Peyer's patch (tissue), 4 donors: ENCODE data around the gene OXLD1. TPM values are rescaled to one million over a fixed set of nuclear protein-coding genes. Genes with fewer than 3 reads are reported as not detected.

ENCODE experiments used
- DNase-seq, 3 donors: peaks; one replicate each; pipeline ENCODE4 v3.0.0-alpha.2; 2017 to 2019
- H3K27ac ChIP-seq, 4 donors: fragments of 200-600 bp; sonication (generic); one replicate each; pipeline ENCODE4 v1.5.1; 2016 to 2019
- H3K27me3 ChIP-seq, 2 donors: fragments of 200-600 bp; sonication (generic); one replicate each; pipeline ENCODE4 v1.5.1; 2019
- H3K36me3 ChIP-seq, 3 donors: fragments of 200-600 bp; sonication (generic); one replicate each; pipeline ENCODE4 v1.5.1; 2016 to 2019
- H3K4me1 ChIP-seq, 4 donors: fragments of 200-600 bp; sonication (generic); one replicate each; pipeline ENCODE4 v1.5.1; 2016 to 2019
- H3K4me3 ChIP-seq, 4 donors: fragments of 200-600 bp; sonication (generic); 1 replicate in 3 of 4; 2 replicates in 1 of 4; pipeline ENCODE4 v1.5.1; 2016 to 2019; ENCODE audit warnings: mild to moderate bottlenecking in 1 of 4
- H3K9me3 ChIP-seq, 4 donors: fragments of 200-600 bp; sonication (generic); one replicate each; pipeline ENCODE4 v1.5.1; 2016 to 2019; ENCODE audit warnings: mild to moderate bottlenecking in 1 of 4
- CTCF ChIP-seq, 6 experiments: fragments of 450-650 bp in 4 of 6; fragments of 200-600 bp in 2 of 6; sonication (generic) in 1 of 6; IDR thresholded peaks; one replicate each; pipeline ENCODE4 v1.5.1; 2017 to 2019; ENCODE audit warnings: antibody characterized with exemption in 6 of 6, mild to moderate bottlenecking in 3 of 6, moderate library complexity in 1 of 6
- POLR2A ChIP-seq, 2 donors: fragments of 450-650 bp; IDR thresholded peaks; one replicate each; pipeline ENCODE4 v1.5.1; 2017; ENCODE audit warnings: antibody characterized with exemption in 2 of 2, mild to moderate bottlenecking in 2 of 2, moderate library complexity in 2 of 2
- total RNA-seq, 4 donors: library from RNA; depleted of rRNA; stranded (reverse); fragments of >200 nt; gene quantifications; one replicate each; pipeline ENCODE4 v1.1.0, GENCODE V29; 2016

Gene OXLD1
- total RNA-seq, 4 donors from 2014 or later = 1.7 to 55.4 (median 41.9) TPM

DNA sequence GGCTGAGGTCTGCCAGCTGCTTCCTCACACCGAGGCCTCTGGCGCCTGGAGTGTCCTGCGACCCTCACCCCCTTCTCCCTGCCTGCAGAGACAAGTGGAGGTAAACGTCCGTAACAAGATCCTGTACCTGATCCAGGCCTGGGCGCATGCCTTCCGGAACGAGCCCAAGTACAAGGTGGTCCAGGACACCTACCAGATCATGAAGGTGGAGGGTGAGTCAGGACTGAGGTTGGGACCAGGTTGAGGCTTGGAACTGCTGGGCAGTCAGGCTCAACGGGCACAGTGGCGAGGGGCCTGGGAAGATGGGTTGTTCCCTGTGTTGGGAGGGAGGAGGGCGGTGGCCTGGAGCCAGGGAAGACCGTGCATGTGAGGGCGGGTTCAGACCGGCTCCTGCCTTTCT lies 22.2 kb upstream of the OXLD1 start:
- H3K27ac ChIP-seq = no peak overlapping the region
- H3K27me3 ChIP-seq = no peaks in the 10 kb centered on the region
- no peak overlapping the region for H3K4me3 ChIP-seq
- H3K9me3 ChIP-seq = no peaks in the 10 kb centered on the region
- TF ChIP-seq POLR2A (IDR thresholded peaks at IDR 0.05) = no peak
- TF ChIP-seq CTCF (IDR thresholded peaks at IDR 0.05) = no peak
- peaks cover 0 to 81% (median 0%) of the 10 kb centered on the region in 3 donors for H3K36me3 ChIP-seq
- peaks cover 0 to 18% (median 14%) of the 10 kb centered on the region in 4 donors for H3K4me1 ChIP-seq
- no peak for DNase-seq

- Histone ChIP-seq H3K9me3 (no peaks in the 10 kb centered on the region), H3K36me3 (peaks cover 0 to 74% (median 0%) of the 10 kb centered on the region in 3 donors), H3K27ac (no peak overlapping the region), H3K4me3 (no peak overlapping the region), H3K4me1 (peaks cover 0 to 19% (median 14%) of the 10 kb centered on the region in 4 donors), H3K27me3 (no peaks in the 10 kb centered on the region)
- DNase-seq = no peak
- no peak for TF ChIP-seq CTCF (IDR thresholded peaks at IDR 0.05)
- TF ChIP-seq POLR2A (IDR thresholded peaks at IDR 0.05) = no peak
Observed at GRCh38 chr17:81687770-81688541, 21.6 kb upstream of the OXLD1 start.

DNA sequence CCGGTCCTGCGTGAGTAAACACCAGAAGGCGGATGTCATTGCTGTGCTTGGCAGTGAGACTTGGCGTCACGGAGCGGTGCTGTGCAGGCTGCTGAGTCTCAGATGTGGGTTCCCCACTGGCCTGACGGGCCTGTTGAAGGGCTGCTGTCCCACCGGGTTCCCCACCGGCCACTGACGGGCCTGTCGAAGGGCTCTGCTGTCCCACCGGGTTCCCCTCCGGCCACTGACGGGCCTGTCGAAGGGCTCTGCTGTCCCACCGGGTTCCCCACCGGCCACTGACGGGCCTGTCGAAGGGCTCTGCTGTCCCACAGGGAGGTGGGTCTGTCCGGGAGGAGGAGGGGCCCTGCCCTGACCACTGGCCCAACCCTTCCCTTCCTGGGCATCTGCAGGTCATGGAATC lies 20.2 kb upstream of the OXLD1 start:
- Histone ChIP-seq H3K4me3 (no peak overlapping the region), H3K36me3 (peaks cover 0 to 61% (median 0%) of the 10 kb centered on the region in 3 donors), H3K9me3 (no peaks in the 10 kb centered on the region), H3K4me1 (peaks cover 0 to 26% (median 20%) of the 10 kb centered on the region in 4 donors), H3K27ac (no peak overlapping the region), H3K27me3 (no peaks in the 10 kb centered on the region)
- DNase-seq = no peak
- no peak for TF ChIP-seq CTCF (IDR thresholded peaks at IDR 0.05)
- TF ChIP-seq POLR2A (IDR thresholded peaks at IDR 0.05) = no peak

DNA sequence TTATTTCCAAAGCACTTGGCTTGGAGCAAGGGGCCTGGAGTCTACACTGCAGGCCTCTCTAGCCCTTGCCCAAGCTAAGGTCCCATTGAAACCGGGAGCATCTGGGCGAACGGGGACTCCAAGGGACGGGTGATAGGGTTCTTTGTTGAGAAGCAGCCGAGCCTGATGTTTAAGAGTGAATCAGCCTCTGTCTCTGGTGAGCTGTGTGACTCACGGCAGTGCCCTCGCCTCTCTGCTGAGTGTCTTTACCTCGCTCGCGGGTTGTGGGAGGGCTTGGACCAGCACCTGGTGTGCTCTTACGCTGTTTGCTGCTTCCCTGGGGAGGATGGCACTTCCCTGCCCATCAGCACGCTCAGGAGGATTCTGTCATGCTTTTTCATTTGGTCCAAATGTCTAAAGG lies 18.7 kb upstream of the OXLD1 start:
- H3K9me3 ChIP-seq = no peaks in the 10 kb centered on the region
- TF ChIP-seq CTCF (IDR thresholded peaks at IDR 0.05) (no peak), POLR2A (IDR thresholded peaks at IDR 0.05) (no peak)
- peak overlapping the region; percentile 90 to 99 (median 97) for H3K4me3 ChIP-seq
- peaks cover 0 to 53% (median 0%) of the 10 kb centered on the region in 3 donors for H3K36me3 ChIP-seq
- peaks cover 0 to 26% (median 20%) of the 10 kb centered on the region in 4 donors for H3K4me1 ChIP-seq
- no peaks in the 10 kb centered on the region for H3K27me3 ChIP-seq
- no peak overlapping the region for H3K27ac ChIP-seq
- no peak for DNase-seq

DNA sequence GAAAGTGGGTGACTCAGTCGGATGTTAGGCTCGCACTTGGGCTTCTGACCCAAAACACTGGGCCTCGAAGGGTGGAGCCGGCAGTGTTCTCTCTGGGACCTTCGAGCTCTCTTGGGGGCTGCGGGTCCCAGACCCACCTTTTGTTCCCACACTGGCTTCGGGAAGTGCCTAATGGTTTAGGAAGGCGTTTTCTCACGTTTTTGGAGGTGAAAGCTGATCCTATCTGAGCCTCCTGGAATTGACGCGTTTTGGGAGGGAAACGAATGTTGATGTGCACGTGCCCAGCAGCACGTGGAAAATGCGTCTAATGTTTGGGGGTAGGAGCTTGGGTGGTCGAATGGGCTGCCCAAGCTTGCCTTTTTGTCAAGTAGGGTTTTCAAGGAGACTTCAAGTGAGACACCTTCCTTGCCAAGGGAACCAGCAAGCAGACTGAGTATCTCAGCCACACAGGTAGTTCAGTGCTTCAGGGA lies 18.1 kb upstream of the OXLD1 start:
- Histone ChIP-seq H3K27me3 (no peaks in the 10 kb centered on the region), H3K4me3 (peak overlapping the region; percentile 90 to 99 (median 97)), H3K27ac (peak overlapping the region; percentile 88 to 89 (median 88)), H3K36me3 (peaks cover 0 to 46% (median 0%) of the 10 kb centered on the region in 3 donors), H3K4me1 (peaks cover 0 to 26% (median 20%) of the 10 kb centered on the region in 4 donors), H3K9me3 (no peaks in the 10 kb centered on the region)
- TF ChIP-seq CTCF (IDR thresholded peaks at IDR 0.05) (no peak), POLR2A (IDR thresholded peaks at IDR 0.05) (no peak)
- no peak for DNase-seq
